T follicular helper cell (primary cell): ENCODE data around the gene DLG1.
"Not testable (repeated sequence)": the region's sequence is repeated elsewhere in the genome, so short reads cannot be mapped to it uniquely, and the experiment has no call there.

Experiments used
- DNase-seq: peaks from one replicate; pipeline ENCODE4 v3.0.0-alpha.2; 2020; ENCODE audit warnings: low read depth

Gene DLG1

GRCh38 chr3:197244751-197245150 is 53.7 kb downstream of the DLG1 start:
- DNase-seq = no peak

GRCh38 chr3:197242784-197243432 is 55.5 kb downstream of the DLG1 start:
- DNase-seq = no peak

- DNase-seq = no peak
Observed at GRCh38 chr3:197241173-197241572, 57.2 kb downstream of the DLG1 start.

- no peak for DNase-seq
Observed at GRCh38 chr3:197239857-197240256, 58.6 kb downstream of the DLG1 start.

- DNase-seq = no peak
Observed at GRCh38 chr3:197238842-197239241, 59.6 kb downstream of the DLG1 start.

GRCh38 chr3:197237897-197238296 is 60.5 kb downstream of the DLG1 start:
- no peak for DNase-seq

GRCh38 chr3:197236362-197236761 is 62.0 kb downstream of the DLG1 start:
- no peak for DNase-seq

GRCh38 chr3:197234947-197235914 is 63.2 kb downstream of the DLG1 start:
- DNase-seq = no peak

GRCh38 chr3:197231321-197231720 is 67.1 kb downstream of the DLG1 start:
- DNase-seq = no peak

- no peak for DNase-seq
Observed at GRCh38 chr3:197229836-197230235, 68.6 kb downstream of the DLG1 start.

- no peak for DNase-seq
Observed at GRCh38 chr3:197229178-197229577, 69.2 kb downstream of the DLG1 start.

- DNase-seq = no peak
Observed at GRCh38 chr3:197227780-197228574, 70.4 kb downstream of the DLG1 start.

- DNase-seq = no peak
Observed at GRCh38 chr3:197226179-197226578, 72.2 kb downstream of the DLG1 start.

GRCh38 chr3:197225579-197225978 is 72.8 kb downstream of the DLG1 start:
- DNase-seq = no peak

- no peak for DNase-seq
Observed at GRCh38 chr3:197224034-197224444, 74.4 kb downstream of the DLG1 start.

- DNase-seq = no peak
Observed at GRCh38 chr3:197222937-197223370, 75.5 kb downstream of the DLG1 start.

- DNase-seq = no peak
Observed at GRCh38 chr3:197219619-197220018, 78.8 kb downstream of the DLG1 start.

- no peak for DNase-seq
Observed at GRCh38 chr3:197218210-197218609, 80.2 kb downstream of the DLG1 start.

GRCh38 chr3:197216914-197217313 is 81.5 kb downstream of the DLG1 start:
- no peak for DNase-seq

GRCh38 chr3:197216169-197216860 is 82.1 kb downstream of the DLG1 start:
- no peak for DNase-seq

- no peak for DNase-seq
Observed at GRCh38 chr3:197212290-197212689, 86.1 kb downstream of the DLG1 start.

- not testable (repeated sequence) for DNase-seq
Observed at GRCh38 chr3:197211698-197212097, 86.7 kb downstream of the DLG1 start.
